Measurements from ENCODE around the gene HSPA1B.
A peak's percentile ranks its signal among the peaks of the same experiment; 100 is the strongest.

GRCh38 chr6:31821301-31822035, 6.1 kb upstream of the HSPA1B start:
- TF ChIP-seq RFX5 (IDR thresholded peaks at IDR 0.05; ENCODE audit: low read depth, low read length) (no peak), POLR2A (IDR thresholded peaks at IDR 0.05; ENCODE audit: low read depth, low read length) (0 out of 2 replicates have a peak, but pooled peaks have one; percentile 14), MXI1 (IDR thresholded peaks at IDR 0.05; ENCODE audit: borderline replicate concordance, low read depth, low read length) (no peak), CEBPB (IDR thresholded peaks at IDR 0.05; ENCODE audit: low read depth, low read length) (no peak), CTCF (conservative IDR thresholded peaks at IDR 0.05; ENCODE audit: low read depth, low read length) (no peak), BHLHE40 (IDR thresholded peaks at IDR 0.05; ENCODE audit: low read depth, low read length) (no peak), ELK1 (IDR thresholded peaks at IDR 0.05; ENCODE audit: borderline replicate concordance, low read depth, low read length) (no peak), RAD21 (IDR thresholded peaks at IDR 0.05; ENCODE audit: low read length) (no peak), SMC3 (IDR thresholded peaks at IDR 0.05; ENCODE audit: low read depth, low read length) (no peak), USF2 (IDR thresholded peaks at IDR 0.05; ENCODE audit: low read depth, low read length) (no peak), RCOR1 (IDR thresholded peaks at IDR 0.05; ENCODE audit: insufficient replicate concordance, low read length) (no peak), MAFK (IDR thresholded peaks at IDR 0.05; ENCODE audit: low read depth, low read length) (no peak), MAZ (IDR thresholded peaks at IDR 0.05; ENCODE audit: borderline replicate concordance, low read depth, low read length) (no peak)

All from IMR-90 (cell line).